SK-N-SH (cell line): ENCODE measurements around the gene MYLK2. TPM values are rescaled to one million over a fixed set of nuclear protein-coding genes. Genes with fewer than 3 reads are reported as not detected.

ENCODE experiments used
- CTCF ChIA-PET: fragments of 300-600, 350-600 bp; formaldehyde crosslinking; extraction: SDS; loops from one replicate; lab custom pipeline; 2021; lab: Yijun Ruan, JAX
- POLR2A ChIA-PET: fragments of 350-600 bp; sonication (Branson Sonifier 250); formaldehyde crosslinking; extraction: SDS; loops from one replicate; lab custom pipeline; 2020; ENCODE audit warnings: antibody characterized with exemption, inconsistent platforms; lab: Yijun Ruan, JAX
- DNase-seq: peaks from one replicate; pipeline ENCODE4 v3.0.0; 2012
- H2AFZ ChIP-seq: fragments of 200-600 bp; sonication (generic); 2 replicates; pipeline ENCODE4 v1.8.1; 2016; ENCODE audit warnings: antibody characterized with exemption, mild to moderate bottlenecking, low read depth
- H3F3A ChIP-seq: fragments of 200-600 bp; sonication (generic); replicated peaks from 2 replicates; pipeline ENCODE3; 2016; ENCODE audit warnings: antibody characterized with exemption, mild to moderate bottlenecking; ENCODE audit not compliant: insufficient read depth
- H3K27ac ChIP-seq, 2 experiments: fragments of 200-500 bp in 1 of 2; fragments of 200-600 bp in 1 of 2; sonication (Bioruptor generic) in 1 of 2; sonication (generic), shearing (Covaris generic) in 1 of 2; 2 replicates each; pipeline versions ENCODE4 v1.5.1 to v1.6.1; 2014 to 2016; ENCODE audit warnings: low read depth in 2 of 2, inconsistent platforms in 1 of 2, low read length in 1 of 2, mild to moderate bottlenecking in 1 of 2, mixed read lengths in 1 of 2
- H3K27me3 ChIP-seq: fragments of 200-600 bp; sonication (generic), shearing (Covaris generic); 2 replicates; pipeline ENCODE4 v1.6.1; 2016; ENCODE audit warnings: mixed run types; ENCODE audit not compliant: insufficient read depth
- H3K36me3 ChIP-seq, 2 experiments: fragments of 200-500 bp in 1 of 2; fragments of 200-600 bp in 1 of 2; sonication (Bioruptor generic) in 1 of 2; sonication (generic) in 1 of 2; replicated peaks in 1 of 2; 2 replicates each; pipeline versions ENCODE3 to v1.5.1; 2014 to 2016; ENCODE audit warnings: low read length in 1 of 2, mild to moderate bottlenecking in 1 of 2; ENCODE audit not compliant: insufficient read depth in 2 of 2, control insufficient read depth in 1 of 2
- H3K4me1 ChIP-seq, 2 experiments: fragments of 200-500 bp in 1 of 2; fragments of 200-600 bp in 1 of 2; sonication (Bioruptor generic) in 1 of 2; sonication (generic), shearing (Covaris generic) in 1 of 2; 2 replicates each; pipeline versions ENCODE4 v1.5.1 to v1.6.1; 2014 to 2016; ENCODE audit warnings: low read depth in 1 of 2, low read length in 1 of 2, mixed run types in 1 of 2; ENCODE audit not compliant: insufficient read depth in 2 of 2, control insufficient read depth in 1 of 2
- H3K4me2 ChIP-seq: fragments of 200-600 bp; sonication (generic), shearing (Covaris generic); 2 replicates; pipeline ENCODE4 v1.6.1; 2017; ENCODE audit warnings: mixed run types
- H3K4me3 ChIP-seq, 2 experiments: fragments of 200-500 bp in 1 of 2; fragments of 200-600 bp in 1 of 2; sonication (Bioruptor generic) in 1 of 2; sonication (generic), shearing (Covaris generic) in 1 of 2; 2 replicates each; pipeline versions ENCODE4 v1.5.1 to v1.8.1; 2014 to 2016; ENCODE audit warnings: low read depth in 2 of 2, inconsistent platforms in 1 of 2, low read length in 1 of 2, mild to moderate bottlenecking in 1 of 2, mixed read lengths in 1 of 2, moderate library complexity in 1 of 2
- H3K79me2 ChIP-seq: fragments of 200-600 bp; sonication (generic); 2 replicates; pipeline ENCODE4 v1.8.1; 2017; ENCODE audit warnings: mild to moderate bottlenecking; ENCODE audit not compliant: insufficient read depth
- H3K9ac ChIP-seq: fragments of 200-600 bp; sonication (generic); 2 replicates; pipeline ENCODE4 v1.6.1; 2017; ENCODE audit warnings: mixed run types
- H3K9me2 ChIP-seq: fragments of 200-600 bp; sonication (generic); 2 replicates; pipeline ENCODE4 v1.6.1; 2017; ENCODE audit warnings: mixed run types
- H3K9me3 ChIP-seq: fragments of 200-600 bp; sonication (generic); 2 replicates; pipeline ENCODE4 v1.6.1; 2017; ENCODE audit warnings: mixed run types, mild to moderate bottlenecking, moderate library complexity
- H4K20me1 ChIP-seq: fragments of 200-600 bp; sonication (generic); 2 replicates; pipeline ENCODE4 v1.6.1; 2017; ENCODE audit warnings: mild to moderate bottlenecking, mixed run types; ENCODE audit not compliant: insufficient read depth
- CHD2 ChIP-seq: fragments of 150-350 bp; IDR thresholded peaks from 2 replicates; pipeline ENCODE4 v1.6.1; 2018; ENCODE audit warnings: low read length; ENCODE audit not compliant: partially characterized antibody
- CTCF ChIP-seq: fragments of 200-600 bp; sonication (generic); IDR thresholded peaks from 2 replicates; pipeline ENCODE4 v1.6.1; 2017; ENCODE audit warnings: antibody characterized with exemption, mild to moderate bottlenecking, moderate library complexity
- GATA2 ChIP-seq: sonication (generic); formaldehyde crosslinking; IDR thresholded peaks from 2 replicates; pipeline ENCODE4 v1.5.0; 2020; ENCODE audit warnings: mild to moderate bottlenecking, missing genetic modification reagents
- REST ChIP-seq: IDR thresholded peaks from 2 replicates; pipeline ENCODE4 v1.6.1; 2012; ENCODE audit warnings: mild to moderate bottlenecking, low read depth, low read length, moderate library complexity
- SIN3A ChIP-seq: IDR thresholded peaks from 2 replicates; pipeline ENCODE4 v1.6.1; 2012; ENCODE audit warnings: low read depth, mild to moderate bottlenecking, low read length, moderate library complexity, borderline replicate concordance
- TAF1 ChIP-seq: IDR thresholded peaks from 2 replicates; pipeline ENCODE4 v1.6.1; 2012; ENCODE audit warnings: low read depth, mild to moderate bottlenecking, low read length, moderate library complexity, borderline replicate concordance
- USF1 ChIP-seq: IDR thresholded peaks from 2 replicates; pipeline ENCODE4 v1.4.0; 2012; ENCODE audit warnings: low read depth, borderline replicate concordance
- WGBS: methylation state at CpG from one replicate; pipeline ENCODE4 v1.1.6; 2017; ENCODE audit warnings: low lambda C conversion rate; 5-methylcytosine and 5-hydroxymethylcytosine counted together
- polyA plus RNA-seq, 3 experiments: library from polyadenylated mRNA; depleted of rRNA; stranded (reverse); fragments of >200 nt; gene quantifications; 2 replicates each; pipeline ENCODE4 v1.2.3, GENCODE V29; 2012
- TF ChIP-seq, protein P1 (sequence below): IDR thresholded peaks from 2 replicates; pipeline ENCODE4 v1.4.0; 2012; ENCODE audit warnings: low read depth

The MYLK2 gene
- polyA plus RNA-seq, 1 of the 3 experiments (the other 2 are of a cell fraction) = 0.21 TPM

DNA sequence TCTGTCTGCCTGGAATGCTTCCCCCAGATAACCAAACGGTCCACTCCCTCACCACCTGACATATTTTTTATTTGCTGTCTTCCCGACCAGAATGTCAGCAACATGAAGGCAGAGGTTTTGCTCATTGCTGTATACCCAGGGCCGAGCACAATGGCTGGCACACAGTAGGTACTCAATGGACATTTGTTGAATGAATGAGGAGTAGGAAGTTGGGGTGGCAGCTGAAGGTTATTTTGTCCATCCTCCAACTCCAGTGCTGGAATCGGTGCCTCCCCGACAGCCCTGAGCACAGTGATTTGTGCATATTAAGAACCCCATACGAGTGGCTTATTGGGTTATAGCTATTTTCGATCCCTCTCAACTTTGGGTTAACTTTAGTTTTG is 40.8 kb downstream of the MYLK2 start:
- H3K4me2 ChIP-seq = no peak overlapping the region
- H3F3A ChIP-seq = no peaks in the 10 kb centered on the region
- 76% methylated on average over 7 of the region's 7 CpGs for WGBS
- no peaks in the 10 kb centered on the region for H3K9me2 ChIP-seq
- H4K20me1 ChIP-seq = no peaks in the 10 kb centered on the region
- no peak overlapping the region for H2AFZ ChIP-seq
- no peak overlapping the region for H3K4me3 ChIP-seq
- peaks cover 0 to 21% of the 10 kb centered on the region in 2 experiments; a peak in 2 of 4 replicates for H3K4me1 ChIP-seq
- ChIA-PET CTCF (interaction anchor here (0.5 to 4.9 kb wide), 7 partner anchors 8 to 172 kb away, joined by 3 to 18 read pairs (median 9); partner anchors contain the start of genes DUSP15, PDRG1 and TTLL9), POLR2A (no interaction called here)
- H3K79me2 ChIP-seq = no peaks in the 10 kb centered on the region
- no peak for DNase-seq
- no peak overlapping the region for H3K9ac ChIP-seq
- no peaks in the 10 kb centered on the region for H3K36me3 ChIP-seq
- H3K27ac ChIP-seq = no peak overlapping the region
- no peak for TF ChIP-seq GATA2 (CRISPR knock-in tag)
- TF ChIP-seq CTCF = no peak
- TF ChIP-seq, protein P1, sequence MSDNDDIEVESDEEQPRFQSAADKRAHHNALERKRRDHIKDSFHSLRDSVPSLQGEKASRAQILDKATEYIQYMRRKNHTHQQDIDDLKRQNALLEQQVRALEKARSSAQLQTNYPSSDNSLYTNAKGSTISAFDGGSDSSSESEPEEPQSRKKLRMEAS = no peak
- no peak for TF ChIP-seq SIN3A
- TF ChIP-seq REST = no peak
- no peak for TF ChIP-seq TAF1
- TF ChIP-seq CHD2 = no peak
- TF ChIP-seq USF1 = no peak
- H3K27me3 ChIP-seq = peaks cover 11% of the 10 kb centered on the region; the same call in 1 of the 2 replicates
- H3K9me3 ChIP-seq = no peaks in the 10 kb centered on the region
